ENCODE results near the gene ATRNL1. TPM values are rescaled to one million over a fixed set of nuclear protein-coding genes. Genes with fewer than 3 reads are reported as not detected.

Gene ATRNL1
- total and polyA plus RNA-seq, 4 donors = 0.40 to 26.9 (median 5.3) TPM

GRCh38 chr10:115321360-115321759, 228.2 kb downstream of the ATRNL1 start:
- TF ChIP-seq TAF1 (conservative IDR thresholded peaks at IDR 0.05) (no peak), CTCF (IDR thresholded peaks at IDR 0.05; ENCODE audit: low read depth, low read length, missing input control) (no peak), REST (IDR thresholded peaks at IDR 0.05) (no peak), YY1 (IDR thresholded peaks at IDR 0.05) (no peak), HNF4G (IDR thresholded peaks at IDR 0.05) (no peak), FOXA2 (IDR thresholded peaks at IDR 0.05) (no peak), JUND (IDR thresholded peaks at IDR 0.05) (no peak), HNF4A (conservative IDR thresholded peaks at IDR 0.05) (no peak), RAD21 (IDR thresholded peaks at IDR 0.05) (no peak), EGR1 (IDR thresholded peaks at IDR 0.05; ENCODE audit: low read depth in 2 of 2) (no peak), NR2F2 (IDR thresholded peaks at IDR 0.05) (no peak), RXRA (IDR thresholded peaks at IDR 0.05) (no peak), ATF3 (IDR thresholded peaks at IDR 0.05) (no peak), GABPA (IDR thresholded peaks at IDR 0.05 in 1 of 2, conservative IDR thresholded peaks at IDR 0.05 in 1 of 2) (no peak), ZBTB33 (IDR thresholded peaks at IDR 0.05) (no peak), MAX (IDR thresholded peaks at IDR 0.05) (no peak), SP1 (IDR thresholded peaks at IDR 0.05) (no peak), FOXA1 (IDR thresholded peaks at IDR 0.05) (no peak)
- DNase-seq (ENCODE audit: low spot score) = no peak
- Histone ChIP-seq H3K36me3 (ENCODE audit: control insufficient read depth in 4 of 4, insufficient read depth in 3 of 4, low read depth in 1 of 4, low read length in 3 of 4) (no peaks in the 10 kb centered on the region), H3K4me3 (ENCODE audit: low read depth in 1 of 3, low read length in 3 of 3) (no peak overlapping the region), H3K27me3 (ENCODE audit: control insufficient read depth in 4 of 4, insufficient read depth in 4 of 4, low read length in 3 of 4) (no peaks in the 10 kb centered on the region), H3K9me3 (ENCODE audit: control insufficient read depth in 4 of 4, low read length in 3 of 4) (no peaks in the 10 kb centered on the region), H3K27ac (ENCODE audit: low read depth in 1 of 2, low read length in 2 of 2) (no peak overlapping the region), H3K4me1 (ENCODE audit: control insufficient read depth in 4 of 4, insufficient read depth in 4 of 4, low read length in 3 of 4) (no peaks in the 10 kb centered on the region), H3K9ac (ENCODE audit: low read depth in 1 of 2, low read length in 2 of 2) (no peak overlapping the region)
- 55% methylated on average over 2 of the region's 2 CpGs for WGBS

All from liver (tissue), 9 donors.